ENCODE results near the gene DTYMK.

DNA sequence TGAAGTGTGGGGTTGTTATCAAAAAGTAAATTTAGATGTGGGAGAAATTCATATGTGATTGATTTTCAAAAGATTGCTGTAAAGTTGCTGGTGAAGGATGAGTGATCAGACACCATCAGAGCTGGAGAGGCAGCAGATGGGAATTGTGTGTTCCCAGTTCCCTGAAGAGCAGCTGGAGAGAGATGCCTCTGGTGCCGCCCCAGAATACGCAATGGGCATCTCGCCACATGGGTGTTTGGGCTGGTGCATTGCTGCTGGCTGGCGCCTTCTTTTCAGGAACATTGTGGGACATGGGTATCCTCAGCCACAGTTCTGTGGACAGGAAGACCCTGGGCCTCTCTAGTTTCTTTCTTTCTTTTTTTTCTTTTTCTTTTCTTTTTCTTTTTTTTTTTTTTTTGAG, 37.2 kb downstream of the DTYMK start:
- TF ChIP-seq, protein P1, sequence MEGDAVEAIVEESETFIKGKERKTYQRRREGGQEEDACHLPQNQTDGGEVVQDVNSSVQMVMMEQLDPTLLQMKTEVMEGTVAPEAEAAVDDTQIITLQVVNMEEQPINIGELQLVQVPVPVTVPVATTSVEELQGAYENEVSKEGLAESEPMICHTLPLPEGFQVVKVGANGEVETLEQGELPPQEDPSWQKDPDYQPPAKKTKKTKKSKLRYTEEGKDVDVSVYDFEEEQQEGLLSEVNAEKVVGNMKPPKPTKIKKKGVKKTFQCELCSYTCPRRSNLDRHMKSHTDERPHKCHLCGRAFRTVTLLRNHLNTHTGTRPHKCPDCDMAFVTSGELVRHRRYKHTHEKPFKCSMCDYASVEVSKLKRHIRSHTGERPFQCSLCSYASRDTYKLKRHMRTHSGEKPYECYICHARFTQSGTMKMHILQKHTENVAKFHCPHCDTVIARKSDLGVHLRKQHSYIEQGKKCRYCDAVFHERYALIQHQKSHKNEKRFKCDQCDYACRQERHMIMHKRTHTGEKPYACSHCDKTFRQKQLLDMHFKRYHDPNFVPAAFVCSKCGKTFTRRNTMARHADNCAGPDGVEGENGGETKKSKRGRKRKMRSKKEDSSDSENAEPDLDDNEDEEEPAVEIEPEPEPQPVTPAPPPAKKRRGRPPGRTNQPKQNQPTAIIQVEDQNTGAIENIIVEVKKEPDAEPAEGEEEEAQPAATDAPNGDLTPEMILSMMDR (IDR thresholded peaks at IDR 0.05): no peak
- no peak for TF ChIP-seq POLR2A (IDR thresholded peaks at IDR 0.05)
